ENCODE data around the gene ADCY6. TPM values are rescaled to one million over a fixed set of nuclear protein-coding genes. Genes with fewer than 3 reads are reported as not detected.
"Not testable (repeated sequence)": the region's sequence is repeated elsewhere in the genome, so short reads cannot be mapped to it uniquely, and the experiment has no call there.

ADCY6 gene
- total RNA-seq, 1 donor from 2014 or later = 39.0 TPM

DNA sequence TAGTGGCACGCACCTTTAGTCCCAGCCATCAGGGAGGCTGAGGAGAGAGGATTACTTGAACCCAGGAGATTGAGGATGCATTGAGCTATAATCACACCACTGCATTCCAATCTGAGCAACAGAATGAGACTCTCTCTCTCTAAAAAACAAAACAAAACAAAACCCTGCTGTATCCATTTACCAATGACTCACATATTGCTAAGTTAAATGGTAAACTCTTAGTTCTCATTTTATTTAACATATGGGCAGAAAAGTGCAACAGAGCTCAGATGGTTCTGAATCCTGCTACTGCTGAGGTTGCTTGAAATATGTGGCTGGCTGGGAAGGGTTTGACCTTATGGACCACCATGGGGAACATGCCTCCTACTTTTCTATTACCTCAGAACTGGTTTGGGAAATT lies 38.7 kb downstream of the ADCY6 start:
- no peak for DNase-seq

DNA sequence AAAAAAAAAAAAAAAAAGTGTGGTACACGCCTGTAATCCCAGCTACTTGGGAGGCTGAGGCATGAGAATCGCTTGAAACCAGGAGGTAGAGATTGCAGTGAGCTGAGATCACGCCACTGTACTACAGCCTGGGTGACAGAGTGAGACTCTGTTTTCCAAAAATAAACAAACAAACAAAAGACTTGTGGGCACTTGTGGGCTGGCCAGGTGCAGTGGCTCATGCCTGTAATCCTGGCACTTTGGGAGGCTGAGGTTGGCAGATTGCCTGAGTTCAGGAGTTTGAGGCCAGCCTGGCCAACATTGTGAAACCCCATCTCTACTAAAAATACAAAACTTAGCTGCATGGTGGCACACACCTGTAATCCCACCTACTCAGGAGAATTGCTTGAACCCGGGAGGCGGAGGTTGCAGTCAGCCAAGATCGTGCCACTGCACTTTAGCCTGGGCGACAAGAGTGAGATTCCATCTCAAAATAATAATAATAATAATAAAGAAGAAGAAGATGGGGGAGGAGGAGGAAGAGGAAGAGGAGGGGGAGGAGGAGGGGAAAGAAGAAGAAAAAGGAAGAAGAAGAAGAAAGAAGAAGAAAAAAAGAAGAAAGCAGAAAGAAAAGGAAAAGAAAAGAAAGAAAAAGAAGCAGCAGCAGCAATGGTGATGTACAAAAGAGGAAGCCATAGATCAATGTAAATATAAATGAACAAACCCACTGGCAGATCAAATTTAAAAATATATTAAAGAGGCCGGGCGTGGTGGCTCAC lies 44.5 kb downstream of the ADCY6 start:
- no peak for DNase-seq

DNA sequence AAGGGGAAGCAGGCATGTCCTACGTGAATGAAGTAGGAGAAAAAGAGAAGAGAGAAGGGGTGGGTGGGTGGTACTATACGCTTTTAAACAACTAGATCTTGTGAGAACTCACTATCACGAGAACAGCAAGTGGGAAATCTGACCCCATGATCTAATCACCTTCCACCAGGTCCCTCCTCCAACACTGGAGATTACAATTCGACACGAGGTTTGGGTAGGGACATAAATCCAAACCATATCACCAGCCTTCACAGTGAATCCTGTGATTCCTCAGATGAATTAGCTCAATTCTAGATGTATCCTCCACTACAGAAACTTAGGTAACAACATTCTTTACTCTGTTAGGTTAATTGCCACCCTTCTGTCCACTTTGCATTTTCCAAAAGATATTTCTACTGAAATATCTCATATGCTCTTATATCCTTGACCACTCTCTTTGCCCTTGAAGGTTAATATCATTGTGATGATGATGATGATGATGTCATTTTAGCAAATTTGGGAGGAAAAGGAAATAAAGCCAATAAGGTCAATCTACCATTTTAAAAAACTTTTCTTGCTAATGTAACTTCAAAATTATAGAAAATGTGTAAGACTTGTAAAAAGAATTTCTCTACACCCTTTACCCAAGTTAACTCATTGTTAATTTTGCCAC lies 49.1 kb downstream of the ADCY6 start:
- no peak for DNase-seq

DNA sequence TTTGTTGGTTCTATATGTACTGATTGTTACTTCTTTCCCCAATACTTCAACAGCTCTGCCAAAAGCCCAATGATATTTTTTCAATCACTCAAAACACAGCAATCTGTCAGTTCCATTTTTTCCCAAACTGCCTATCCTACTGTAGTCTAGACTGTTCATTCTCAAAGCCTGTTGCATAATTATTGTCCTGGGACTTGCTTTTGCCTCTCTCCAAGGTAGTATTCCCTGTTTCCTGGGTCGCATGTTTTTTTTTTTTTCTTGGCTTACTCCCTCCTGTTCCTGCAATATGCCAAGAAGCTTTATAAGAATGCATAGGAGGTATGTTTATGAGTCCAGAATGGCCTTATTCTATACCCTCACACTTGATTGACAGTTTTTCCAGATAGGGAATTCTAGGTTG lies 52.4 kb downstream of the ADCY6 start:
- no peak for DNase-seq

DNA sequence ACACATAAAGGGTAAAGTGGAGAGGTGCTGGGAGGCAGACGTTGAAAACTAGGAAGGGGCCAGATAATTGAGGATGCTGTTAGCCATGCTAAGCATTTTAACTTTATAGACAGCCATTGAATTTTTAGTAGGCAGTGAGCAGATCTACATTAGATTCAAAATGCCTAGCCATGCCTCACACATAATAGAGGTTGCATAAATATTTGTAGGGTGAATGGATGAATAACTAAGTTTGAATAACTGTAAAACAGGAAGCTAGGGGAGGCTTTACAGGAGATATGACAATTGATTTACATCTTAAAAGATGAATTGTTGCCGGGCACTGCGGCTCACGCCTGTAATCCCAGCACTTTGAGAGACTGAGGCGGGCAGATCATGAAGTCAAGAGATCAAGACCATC lies 60.1 kb downstream of the ADCY6 start:
- DNase-seq = no peak

DNA sequence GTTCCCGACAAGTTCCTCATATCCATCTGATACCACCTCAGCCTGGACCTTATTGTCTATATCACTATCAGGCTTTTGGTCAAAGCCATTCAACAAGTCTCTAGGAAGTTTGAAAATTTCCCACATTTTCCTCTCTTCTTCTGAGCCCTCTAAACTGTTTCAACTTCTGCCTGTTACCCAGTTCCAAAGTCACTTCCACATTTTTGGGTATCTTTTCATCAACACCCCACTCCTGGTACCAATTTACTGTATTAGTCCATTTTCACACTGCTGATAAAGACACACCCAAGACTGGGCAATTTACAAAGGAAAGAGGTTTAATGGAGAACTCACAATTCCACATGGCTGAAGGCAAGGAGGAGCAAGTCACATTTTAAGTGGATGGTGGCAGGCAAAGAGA lies 68.2 kb downstream of the ADCY6 start:
- DNase-seq = not testable (repeated sequence)

DNA sequence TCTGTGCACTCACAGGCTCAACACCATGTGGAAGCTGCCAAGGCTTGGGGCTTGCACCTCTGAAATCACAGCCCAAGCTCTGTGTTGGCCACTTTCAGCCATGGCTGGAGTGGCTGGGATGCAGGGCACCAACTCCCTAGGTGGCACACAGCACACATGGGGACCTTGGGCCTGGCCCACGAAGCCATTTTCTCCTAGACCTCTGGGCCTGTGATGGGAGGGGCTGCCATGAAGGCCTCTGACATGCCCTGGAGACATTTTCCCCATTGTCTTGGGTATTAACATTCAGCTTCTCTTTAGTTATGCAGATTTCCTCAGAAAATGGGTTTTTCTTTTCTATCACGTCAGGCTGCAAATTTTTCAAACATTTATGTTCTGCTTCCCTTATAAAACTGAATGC lies 68.7 kb downstream of the ADCY6 start:
- DNase-seq = not testable (repeated sequence)

DNA sequence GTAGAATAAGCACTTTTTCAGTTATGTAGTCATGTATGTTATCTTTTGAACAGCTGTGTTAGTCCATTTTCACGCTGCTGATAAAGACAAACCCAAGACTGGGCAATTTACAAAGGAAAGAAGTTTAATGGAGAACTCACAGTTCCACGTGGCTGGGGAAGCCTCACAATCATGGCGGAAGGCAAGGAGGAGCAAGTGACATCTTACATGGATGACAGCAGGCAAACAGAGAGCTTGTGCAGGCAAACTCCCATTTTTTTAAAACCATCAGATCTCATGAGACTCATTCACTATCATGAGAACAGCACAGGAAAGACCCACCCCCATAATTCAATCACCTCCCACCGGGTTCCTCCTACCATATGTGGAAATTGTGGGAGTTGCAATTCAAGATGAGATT lies 69.9 kb downstream of the ADCY6 start:
- DNase-seq = not testable (repeated sequence)

DNA sequence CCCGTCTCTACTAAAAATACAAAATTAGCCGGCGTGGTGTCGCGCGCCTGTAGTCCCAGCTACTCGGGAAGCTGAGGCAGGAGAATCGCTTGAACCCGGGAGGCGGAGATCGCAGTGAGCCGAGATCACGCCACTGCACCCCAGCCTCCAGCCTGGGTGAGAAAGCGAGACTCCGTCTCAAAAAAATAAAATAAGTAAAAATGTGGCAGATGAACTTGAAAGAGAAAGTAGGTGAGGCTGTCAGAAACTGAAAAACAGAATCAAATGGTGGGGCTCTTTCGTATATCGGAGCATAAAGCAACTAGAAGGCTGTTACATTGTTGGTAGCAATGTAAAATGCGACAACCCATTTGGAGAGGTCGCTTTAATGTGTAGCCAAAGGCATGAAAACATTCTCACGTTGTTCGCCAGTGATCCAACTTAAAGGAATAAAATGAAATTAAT lies 71.6 kb downstream of the ADCY6 start:
- DNase-seq = peak; percentile 28

DNA sequence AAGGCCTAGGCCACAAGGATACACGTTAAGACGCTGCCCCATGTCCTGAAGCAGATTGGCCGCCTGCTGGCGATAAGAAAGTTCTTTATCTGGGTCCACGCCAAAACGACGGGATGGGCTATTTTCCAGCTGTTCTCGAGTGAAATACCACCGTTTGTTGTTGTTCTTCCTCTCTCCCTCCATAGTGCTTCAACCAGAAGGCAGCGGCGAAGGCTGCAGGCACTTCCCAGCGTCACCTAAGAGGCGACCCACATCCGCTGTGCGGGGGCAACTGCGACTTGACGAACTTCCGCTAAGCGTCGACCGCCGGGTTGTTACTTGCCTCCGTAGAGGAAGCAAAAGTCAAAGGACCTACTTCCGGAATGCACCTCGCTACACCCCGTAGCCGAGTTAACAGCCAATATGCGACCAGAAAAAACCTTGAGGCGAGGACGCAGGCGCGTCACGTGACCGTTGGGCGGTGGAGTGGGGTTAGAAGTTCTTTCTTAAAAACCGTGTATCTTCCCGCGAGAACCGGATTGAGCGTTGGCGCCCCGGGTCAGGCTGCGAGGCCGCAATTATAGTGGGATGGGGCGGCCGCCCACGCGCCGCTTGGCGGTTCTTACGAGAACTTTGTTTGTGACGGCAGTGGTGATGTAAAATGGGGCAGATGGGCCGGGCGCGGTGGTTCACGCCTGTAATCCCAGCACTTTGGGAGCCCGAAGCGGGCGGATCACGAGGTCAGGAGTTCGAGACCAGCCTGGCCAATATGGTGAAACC lies 72.2 kb downstream of the ADCY6 start, which contains the start of gene CCNT1:
CCNT1 (minus strand) TSS at position 215 of the 759 bp plus-strand sequence; CDS start at position 183, 32 bp downstream.
- peak; percentile 100 for DNase-seq

Other genes starting within 250 kb of the ADCY6 start
- gene LALBA, start 219.0 kb downstream of the ADCY6 start, total RNA-seq = not detected in 2 replicates
- 55.8 and 63.0 TPM in 2 replicates for gene KANSL2, start 106.9 kb downstream of the ADCY6 start, total RNA-seq
- 25.9 and 28.3 TPM in 2 replicates for gene CCNT1, start 72.4 kb downstream of the ADCY6 start, total RNA-seq
- gene CACNB3, start 29.4 kb upstream of the ADCY6 start, total RNA-seq = 16.3 and 20.0 TPM in 2 replicates
- gene DDX23, start 63.1 kb upstream of the ADCY6 start, total RNA-seq = 115 and 124 TPM in 2 replicates
- gene RND1, start 76.8 kb upstream of the ADCY6 start, total RNA-seq = 3.4 and 10.9 TPM in 2 replicates
- 11.6 and 16.4 TPM in 2 replicates for gene FKBP11, start 136.4 kb upstream of the ADCY6 start, total RNA-seq
- gene ARF3, start 168.4 kb upstream of the ADCY6 start, total RNA-seq = 46.1 and 61.5 TPM in 2 replicates
- gene WNT10B, start 182.6 kb upstream of the ADCY6 start, total RNA-seq = 0.05 TPM in 1 of 2 replicates, not detected in the other
- gene WNT1, start 189.2 kb upstream of the ADCY6 start, total RNA-seq = not detected in 2 replicates
- under 0.01 and 0.19 TPM in 2 replicates for gene DDN, start 210.3 kb upstream of the ADCY6 start, total RNA-seq
- gene PRKAG1, start 229.7 kb upstream of the ADCY6 start, total RNA-seq = 40.3 and 48.2 TPM in 2 replicates